Type B pancreatic cell (in vitro differentiated cells): ENCODE measurements around the gene PPM1A. TPM values are rescaled to one million over a fixed set of nuclear protein-coding genes. Genes with fewer than 3 reads are reported as not detected.

ENCODE experiments used
- DNase-seq: peaks from one replicate; pipeline ENCODE4 v3.0.0; 2021; ENCODE audit warnings: mixed read lengths; ENCODE audit not compliant: unreplicated experiment; ENCODE audit errors: extremely low spot score
- H3K27ac Mint-ChIP-seq: 2 replicates; pipeline ENCODE4 v1.8.0; 2021; ENCODE audit warnings: mild to moderate bottlenecking, mixed read lengths
- H3K27me3 Mint-ChIP-seq: 2 replicates; pipeline ENCODE4 v1.8.0; 2021; ENCODE audit warnings: mixed read lengths
- H3K36me3 Mint-ChIP-seq: 2 replicates; pipeline ENCODE4 v1.8.0; 2021; ENCODE audit warnings: mixed read lengths
- H3K4me1 Mint-ChIP-seq: one replicate; pipeline ENCODE4 v1.8.0; 2021; ENCODE audit warnings: mixed read lengths; ENCODE audit not compliant: unreplicated experiment
- H3K4me3 Mint-ChIP-seq: 2 replicates; pipeline ENCODE4 v1.8.0; 2021; ENCODE audit warnings: mild to moderate bottlenecking, mixed read lengths
- H3K9me3 Mint-ChIP-seq: 2 replicates; pipeline ENCODE4 v1.8.0; 2021; ENCODE audit warnings: mixed read lengths
- CTCF ChIP-seq: fragments of 200-600 bp; sonication (generic); conservative IDR thresholded peaks from 2 replicates; pipeline ENCODE4 v1.5.0; 2021; ENCODE audit warnings: antibody characterized with exemption, mild to moderate bottlenecking
- total RNA-seq: library from RNA; stranded (reverse); gene quantifications from 2 replicates; pipeline ENCODE4 v1.2.1, GENCODE V29; 2021; ENCODE audit warnings: low replicate concordance

The PPM1A gene
- total RNA-seq, 1 donor from 2014 or later, result 34.5 TPM

- no peaks in the 10 kb centered on the region for H3K4me1 Mint-ChIP-seq
- no peak overlapping the region for H3K4me3 Mint-ChIP-seq
- H3K27ac Mint-ChIP-seq, result no peak overlapping the region
- DNase-seq, result no peak
- H3K9me3 Mint-ChIP-seq, result no peaks in the 10 kb centered on the region
- TF ChIP-seq CTCF, result no peak
- no peaks in the 10 kb centered on the region for H3K27me3 Mint-ChIP-seq
- no peaks in the 10 kb centered on the region for H3K36me3 Mint-ChIP-seq
Measured at GRCh38 chr14:60220917-60221316, 28.1 kb upstream of the PPM1A start.

- no peak overlapping the region for H3K27ac Mint-ChIP-seq
- H3K27me3 Mint-ChIP-seq, result no peaks in the 10 kb centered on the region
Measured at GRCh38 chr14:60221457-60221856, 27.6 kb upstream of the PPM1A start.

GRCh38 chr14:60222820-60223219 is 26.2 kb upstream of the PPM1A start:
- H3K9me3 Mint-ChIP-seq, result no peaks in the 10 kb centered on the region
- H3K4me3 Mint-ChIP-seq, result no peak overlapping the region
- no peak for DNase-seq
- H3K36me3 Mint-ChIP-seq, result no peaks in the 10 kb centered on the region
- no peaks in the 10 kb centered on the region for H3K27me3 Mint-ChIP-seq
- no peak overlapping the region for H3K27ac Mint-ChIP-seq
- no peak for TF ChIP-seq CTCF
- H3K4me1 Mint-ChIP-seq, result no peaks in the 10 kb centered on the region

More at GRCh38 chr14:60221457-60221856, 27.6 kb upstream of the PPM1A start:
- Mint-ChIP-seq H3K9me3 (no peaks in the 10 kb centered on the region), H3K36me3 (no peaks in the 10 kb centered on the region), H3K4me1 (no peaks in the 10 kb centered on the region), H3K4me3 (no peak overlapping the region)
- TF ChIP-seq CTCF, result no peak
- DNase-seq, result no peak

DNA sequence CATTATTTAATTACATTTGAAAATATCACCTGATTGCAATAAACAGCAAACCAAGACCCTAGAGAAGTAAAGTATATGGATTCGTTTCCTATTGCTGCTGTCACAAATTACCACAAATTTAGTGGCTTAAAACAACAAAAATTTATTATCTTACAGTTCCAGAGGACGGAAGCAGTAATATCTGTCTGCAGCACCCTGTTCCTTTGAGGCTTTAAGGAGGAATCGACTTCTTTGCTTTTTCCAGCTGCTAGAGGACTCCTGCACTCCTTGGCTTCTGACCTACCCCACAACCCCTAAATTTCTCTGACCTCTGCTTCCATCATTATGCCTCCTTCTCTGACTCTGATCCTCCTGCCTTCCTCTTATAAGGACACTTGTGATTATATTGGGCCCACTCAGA is 23.8 kb upstream of the PPM1A start:
- Mint-ChIP-seq H3K4me1 (no peaks in the 10 kb centered on the region), H3K9me3 (no peaks in the 10 kb centered on the region), H3K36me3 (no peaks in the 10 kb centered on the region), H3K27ac (no peak overlapping the region), H3K4me3 (no peak overlapping the region), H3K27me3 (no peaks in the 10 kb centered on the region)
- DNase-seq, result no peak
- TF ChIP-seq CTCF, result no peak

DNA sequence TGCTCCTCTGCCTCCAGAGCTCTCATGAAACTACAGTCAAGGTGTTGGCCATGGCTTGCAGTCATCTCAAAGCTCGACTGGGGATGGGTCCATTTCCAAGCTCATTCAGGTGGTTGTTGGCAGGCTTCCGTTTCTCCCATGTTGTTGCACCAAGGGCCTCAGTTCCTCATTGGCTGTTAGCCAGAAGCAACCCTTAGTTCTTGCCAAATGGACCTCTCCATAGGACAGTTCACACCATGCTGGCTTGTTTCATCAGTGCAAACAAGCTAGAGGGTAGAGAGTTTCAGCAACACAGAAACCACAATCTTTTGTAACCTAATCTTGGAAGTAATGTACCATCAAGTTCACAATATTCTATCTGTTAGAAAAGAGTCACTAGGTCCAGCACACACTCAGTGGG is 22.7 kb upstream of the PPM1A start:
- H3K9me3 Mint-ChIP-seq, result no peaks in the 10 kb centered on the region
- no peak overlapping the region for H3K4me3 Mint-ChIP-seq
- no peak for DNase-seq
- no peak overlapping the region for H3K27ac Mint-ChIP-seq
- H3K4me1 Mint-ChIP-seq, result no peaks in the 10 kb centered on the region
- no peaks in the 10 kb centered on the region for H3K36me3 Mint-ChIP-seq
- no peaks in the 10 kb centered on the region for H3K27me3 Mint-ChIP-seq
- TF ChIP-seq CTCF, result no peak

- no peak for DNase-seq
- Mint-ChIP-seq H3K36me3 (no peaks in the 10 kb centered on the region), H3K4me1 (no peaks in the 10 kb centered on the region), H3K27ac (no peak overlapping the region), H3K27me3 (no peaks in the 10 kb centered on the region), H3K9me3 (peaks cover 2% of the 10 kb centered on the region), H3K4me3 (no peak overlapping the region)
- no peak for TF ChIP-seq CTCF
Measured at GRCh38 chr14:60227291-60227690, 21.7 kb upstream of the PPM1A start.
